ENCODE results near the gene KRT32.

The KRT32 gene

GRCh38 chr17:41504246-41504977, 37.2 kb upstream of the KRT32 start:
- in situ Hi-C loops (cut with MboI; ENCODE audit: low sequenced_read_pairs, unreplicated experiment), result no loop called here
- DNase-seq (ENCODE audit: low spot score), result no peak

GRCh38 chr17:41503202-41503601, 36.0 kb upstream of the KRT32 start:
- TF ChIP-seq, protein P1, sequence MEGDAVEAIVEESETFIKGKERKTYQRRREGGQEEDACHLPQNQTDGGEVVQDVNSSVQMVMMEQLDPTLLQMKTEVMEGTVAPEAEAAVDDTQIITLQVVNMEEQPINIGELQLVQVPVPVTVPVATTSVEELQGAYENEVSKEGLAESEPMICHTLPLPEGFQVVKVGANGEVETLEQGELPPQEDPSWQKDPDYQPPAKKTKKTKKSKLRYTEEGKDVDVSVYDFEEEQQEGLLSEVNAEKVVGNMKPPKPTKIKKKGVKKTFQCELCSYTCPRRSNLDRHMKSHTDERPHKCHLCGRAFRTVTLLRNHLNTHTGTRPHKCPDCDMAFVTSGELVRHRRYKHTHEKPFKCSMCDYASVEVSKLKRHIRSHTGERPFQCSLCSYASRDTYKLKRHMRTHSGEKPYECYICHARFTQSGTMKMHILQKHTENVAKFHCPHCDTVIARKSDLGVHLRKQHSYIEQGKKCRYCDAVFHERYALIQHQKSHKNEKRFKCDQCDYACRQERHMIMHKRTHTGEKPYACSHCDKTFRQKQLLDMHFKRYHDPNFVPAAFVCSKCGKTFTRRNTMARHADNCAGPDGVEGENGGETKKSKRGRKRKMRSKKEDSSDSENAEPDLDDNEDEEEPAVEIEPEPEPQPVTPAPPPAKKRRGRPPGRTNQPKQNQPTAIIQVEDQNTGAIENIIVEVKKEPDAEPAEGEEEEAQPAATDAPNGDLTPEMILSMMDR (IDR thresholded peaks at IDR 0.05; ENCODE audit: borderline replicate concordance, control extremely low read depth, extremely low read depth, insufficient read depth, missing control alignments), result no peak
- DNase-seq (ENCODE audit: low spot score), result no peak
- in situ Hi-C loops (cut with MboI; ENCODE audit: low sequenced_read_pairs, unreplicated experiment), result no loop called here

More at GRCh38 chr17:41504246-41504977, 37.2 kb upstream of the KRT32 start:
- TF ChIP-seq, protein P1 (IDR thresholded peaks at IDR 0.05; ENCODE audit: borderline replicate concordance, control extremely low read depth, extremely low read depth, insufficient read depth, missing control alignments), result no peak

- TF ChIP-seq, protein P1 (IDR thresholded peaks at IDR 0.05; ENCODE audit: borderline replicate concordance, control extremely low read depth, extremely low read depth, insufficient read depth, missing control alignments), result no peak
- no peak for DNase-seq (ENCODE audit: low spot score)
- in situ Hi-C loops (cut with MboI; ENCODE audit: low sequenced_read_pairs, unreplicated experiment), result no loop called here
Measured at GRCh38 chr17:41500131-41500911, 33.1 kb upstream of the KRT32 start.

DNA sequence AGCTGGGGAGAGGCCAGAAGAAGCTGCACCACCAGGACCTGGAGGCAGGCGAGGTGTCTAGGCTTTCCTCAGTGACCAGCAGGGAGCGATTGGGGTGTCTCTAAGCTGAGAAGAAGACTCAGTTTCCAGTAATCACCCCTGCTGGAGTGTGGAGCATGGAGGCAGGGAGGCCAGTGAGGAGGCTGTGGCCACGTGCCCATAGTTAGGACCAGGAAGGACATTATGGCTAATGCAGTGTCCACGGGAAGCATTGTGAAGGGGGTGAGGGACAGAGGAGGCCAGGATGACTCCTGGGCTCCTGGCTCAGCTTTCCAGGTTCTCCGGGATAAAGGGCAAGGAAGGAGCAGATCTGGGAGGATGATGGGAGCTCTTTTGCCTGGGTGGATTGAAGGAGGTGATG, 32.5 kb upstream of the KRT32 start:
- in situ Hi-C loops (cut with MboI; ENCODE audit: low sequenced_read_pairs, unreplicated experiment), result no loop called here
- no peak for DNase-seq (ENCODE audit: low spot score)

GRCh38 chr17:41498276-41498675, 31.1 kb upstream of the KRT32 start:
- TF ChIP-seq, protein P1 (IDR thresholded peaks at IDR 0.05; ENCODE audit: borderline replicate concordance, control extremely low read depth, extremely low read depth, insufficient read depth, missing control alignments), result no peak
- in situ Hi-C loops (cut with MboI; ENCODE audit: low sequenced_read_pairs, unreplicated experiment), result no loop called here
- no peak for DNase-seq (ENCODE audit: low spot score)

More for the DNA sequence above, 32.5 kb upstream of the KRT32 start:
- TF ChIP-seq, protein P1 (IDR thresholded peaks at IDR 0.05; ENCODE audit: borderline replicate concordance, control extremely low read depth, extremely low read depth, insufficient read depth, missing control alignments), result no peak

DNA sequence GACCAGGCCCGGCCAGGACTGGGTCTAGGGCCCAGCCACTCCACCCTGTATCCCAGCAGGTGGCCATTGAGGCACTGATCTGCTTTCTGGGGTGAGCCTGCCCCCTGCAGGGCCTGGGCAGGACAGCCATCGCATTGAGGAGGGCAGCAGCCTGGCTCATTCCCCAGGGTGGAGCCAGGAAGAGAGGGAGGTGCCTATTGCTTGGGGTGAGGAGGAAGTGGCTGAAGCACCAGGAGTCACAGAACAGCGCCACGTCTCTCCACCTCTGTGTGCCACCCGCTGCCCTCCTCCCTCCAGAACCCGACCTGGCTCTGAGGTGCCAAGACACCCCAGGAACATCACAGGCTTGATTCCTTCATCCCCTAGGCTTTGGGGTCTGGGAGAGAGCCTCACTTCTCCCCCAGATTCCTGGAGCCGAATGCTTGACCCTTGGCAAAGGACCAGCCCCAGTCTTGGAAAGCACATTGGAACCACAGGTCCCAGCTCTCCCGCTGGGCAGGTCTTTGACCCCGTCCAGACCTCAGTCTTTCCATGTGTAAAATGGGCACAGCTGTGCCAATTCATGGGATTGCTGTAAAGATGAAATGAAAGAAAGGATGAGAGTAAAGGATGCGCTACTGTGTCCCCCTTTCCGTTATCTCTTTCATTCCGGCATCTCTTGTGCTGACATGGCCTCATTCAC, 29.8 kb upstream of the KRT32 start:
- peak; percentile 76 for DNase-seq (ENCODE audit: low spot score)
- TF ChIP-seq, protein P1 (IDR thresholded peaks at IDR 0.05; ENCODE audit: borderline replicate concordance, control extremely low read depth, extremely low read depth, insufficient read depth, missing control alignments), result peak; percentile 41
- in situ Hi-C loops (cut with MboI; ENCODE audit: low sequenced_read_pairs, unreplicated experiment), result no loop called here
